IPS DF 6.9 (cell line): ENCODE measurements around the gene SIDT2.
"Not testable (repeated sequence)": the region's sequence is repeated elsewhere in the genome, so short reads cannot be mapped to it uniquely, and the experiment has no call there.

Source experiments
- DNase-seq: peaks from one replicate; pipeline ENCODE4 v3.0.0-alpha.2; 2013; ENCODE audit warnings: low read depth, low spot score
- H3K27ac ChIP-seq: one replicate; pipeline ENCODE4 v1.5.1; 2013; ENCODE audit warnings: low read length, control low read depth
- H3K27me3 ChIP-seq: 2 replicates; pipeline ENCODE4 v1.6.1; 2013; ENCODE audit warnings: mild to moderate bottlenecking, low read length; ENCODE audit not compliant: control insufficient read depth, insufficient read depth
- H3K36me3 ChIP-seq: 2 replicates; pipeline ENCODE4 v1.6.1; 2013; ENCODE audit warnings: low read length; ENCODE audit not compliant: control insufficient read depth, insufficient read depth
- H3K4me1 ChIP-seq: 2 replicates; pipeline ENCODE4 v1.6.1; 2013; ENCODE audit warnings: low read length; ENCODE audit not compliant: control insufficient read depth, insufficient read depth
- H3K4me3 ChIP-seq: 2 replicates; pipeline ENCODE4 v1.5.1; 2013; ENCODE audit warnings: mild to moderate bottlenecking, low read length
- H3K9me3 ChIP-seq: 2 replicates; pipeline ENCODE4 v1.6.1; 2013; ENCODE audit warnings: low read length, inconsistent platforms; ENCODE audit not compliant: control insufficient read depth, insufficient read depth
- whole genome bisulfite sequencing: extraction: QIAGEN DNeasy Blood & Tissue Kit; methylation state at CpG from one replicate; pipeline ENCODE4 v1.1.7; 2013; ENCODE audit warnings: mixed read lengths, missing lambda C conversion rate; ENCODE audit not compliant: insufficient read length, insufficient coverage; 5-methylcytosine and 5-hydroxymethylcytosine counted together

Gene SIDT2

GRCh38 chr11:117178210-117179034 lies at the start of gene SIDT2:
Gene SIDT2 (plus strand): TSS chr11:117178743. CDS start chr11:117179264, 521 bp downstream.
- Histone ChIP-seq H3K9me3 (no peaks in the 10 kb centered on the region), H3K27ac (no peak within 1 kb of the TSS), H3K4me1 (peaks cover 5% of the 10 kb centered on the region; the same call in 1 of the 2 replicates), H3K4me3 (peak within 1 kb of the TSS; percentile 71), H3K36me3 (no peaks in the 10 kb centered on the region), H3K27me3 (no peaks in the 10 kb centered on the region)
- DNase-seq = peak; percentile 93
- no CpG with 5 or more reads among the region's 51 CpGs for WGBS

- H3K4me3 ChIP-seq, H3K4me1 ChIP-seq, H3K36me3 ChIP-seq, H3K27me3 ChIP-seq, H3K9me3 ChIP-seq, DNase-seq, H3K27ac ChIP-seq: not testable (repeated sequence)
- no CpG with 5 or more reads among the region's 7 CpGs for WGBS
Observed at GRCh38 chr11:117130396-117130795, 48.1 kb upstream of the SIDT2 start.

GRCh38 chr11:117130879-117131278 lies 47.7 kb upstream of the SIDT2 start:
- H3K4me1 ChIP-seq = no peaks in the 10 kb centered on the region
- no peaks in the 10 kb centered on the region for H3K36me3 ChIP-seq
- H3K4me3 ChIP-seq = no peak overlapping the region
- H3K27ac ChIP-seq = no peak overlapping the region
- no peak for DNase-seq
- no peaks in the 10 kb centered on the region for H3K9me3 ChIP-seq
- H3K27me3 ChIP-seq = no peaks in the 10 kb centered on the region
- no CpG with 5 or more reads among the region's 7 CpGs for WGBS

GRCh38 chr11:117134431-117134830 lies 44.1 kb upstream of the SIDT2 start:
- no peak overlapping the region for H3K4me3 ChIP-seq
- H3K36me3 ChIP-seq = no peaks in the 10 kb centered on the region
- no peaks in the 10 kb centered on the region for H3K27me3 ChIP-seq
- H3K27ac ChIP-seq = no peak overlapping the region
- H3K9me3 ChIP-seq = no peaks in the 10 kb centered on the region
- no CpG with 5 or more reads among the region's 3 CpGs for WGBS
- H3K4me1 ChIP-seq = no peaks in the 10 kb centered on the region
- DNase-seq = no peak

- not testable (repeated sequence) for H3K36me3 ChIP-seq, H3K27me3 ChIP-seq, H3K4me3 ChIP-seq, H3K9me3 ChIP-seq, DNase-seq, H3K27ac ChIP-seq, H3K4me1 ChIP-seq
- no CpG with 5 or more reads among the region's 4 CpGs for WGBS
Observed at GRCh38 chr11:117134979-117135378, 43.6 kb upstream of the SIDT2 start.

- H3K4me1 ChIP-seq, DNase-seq, H3K27me3 ChIP-seq, H3K9me3 ChIP-seq, H3K27ac ChIP-seq, H3K36me3 ChIP-seq, H3K4me3 ChIP-seq: not testable (repeated sequence)
- no CpG with 5 or more reads among the region's 15 CpGs for WGBS
Observed at GRCh38 chr11:117137223-117138086, 41.1 kb upstream of the SIDT2 start.

GRCh38 chr11:117143390-117143789 lies 35.2 kb upstream of the SIDT2 start:
- H3K27ac ChIP-seq = no peak overlapping the region
- H3K4me3 ChIP-seq = peak overlapping the region; percentile 75; the same call in 1 of the 2 replicates
- H3K27me3 ChIP-seq = no peaks in the 10 kb centered on the region
- no peak for DNase-seq
- WGBS = no CpG with 5 or more reads among the region's 5 CpGs
- H3K4me1 ChIP-seq = no peaks in the 10 kb centered on the region
- H3K36me3 ChIP-seq = no peaks in the 10 kb centered on the region
- H3K9me3 ChIP-seq = no peaks in the 10 kb centered on the region

- Histone ChIP-seq H3K4me3 (peak within 1 kb of the TSS; percentile 75), H3K36me3 (no peaks in the 10 kb centered on the region), H3K27me3 (no peaks in the 10 kb centered on the region), H3K9me3 (no peaks in the 10 kb centered on the region), H3K27ac (no peak within 1 kb of the TSS), H3K4me1 (no peaks in the 10 kb centered on the region)
- DNase-seq = peak; percentile 72
- WGBS = no CpG with 5 or more reads among the region's 48 CpGs
Observed at GRCh38 chr11:117143871-117144476, 34.6 kb upstream of the SIDT2 start, which contains the start of gene PAFAH1B2. Gene PAFAH1B2 (plus strand): TSS chr11:117144287. CDS start chr11:117152448, 8,161 bp downstream.

- no peaks in the 10 kb centered on the region for H3K9me3 ChIP-seq
- WGBS = no CpG with 5 or more reads among the region's 62 CpGs
- no peak for DNase-seq
Observed at GRCh38 chr11:117144477-117145392, 33.8 kb upstream of the SIDT2 start.

More at GRCh38 chr11:117144477-117145392, 33.8 kb upstream of the SIDT2 start:
- Histone ChIP-seq H3K36me3 (no peaks in the 10 kb centered on the region; the same call in 1 of the 2 replicates), H3K27ac (no peak overlapping the region), H3K27me3 (no peaks in the 10 kb centered on the region), H3K4me3 (peak overlapping the region; percentile 75), H3K4me1 (no peaks in the 10 kb centered on the region)
